GM12801 (cell line): ENCODE measurements around the gene TMPRSS4.

ENCODE experiments used
- TF ChIP-seq, protein P1 (sequence below): IDR thresholded peaks from one replicate; pipeline ENCODE4 v1.5.1; 2011; ENCODE audit warnings: control low read depth; ENCODE audit not compliant: insufficient read length; ENCODE audit errors: extremely low read depth

TMPRSS4 gene

DNA sequence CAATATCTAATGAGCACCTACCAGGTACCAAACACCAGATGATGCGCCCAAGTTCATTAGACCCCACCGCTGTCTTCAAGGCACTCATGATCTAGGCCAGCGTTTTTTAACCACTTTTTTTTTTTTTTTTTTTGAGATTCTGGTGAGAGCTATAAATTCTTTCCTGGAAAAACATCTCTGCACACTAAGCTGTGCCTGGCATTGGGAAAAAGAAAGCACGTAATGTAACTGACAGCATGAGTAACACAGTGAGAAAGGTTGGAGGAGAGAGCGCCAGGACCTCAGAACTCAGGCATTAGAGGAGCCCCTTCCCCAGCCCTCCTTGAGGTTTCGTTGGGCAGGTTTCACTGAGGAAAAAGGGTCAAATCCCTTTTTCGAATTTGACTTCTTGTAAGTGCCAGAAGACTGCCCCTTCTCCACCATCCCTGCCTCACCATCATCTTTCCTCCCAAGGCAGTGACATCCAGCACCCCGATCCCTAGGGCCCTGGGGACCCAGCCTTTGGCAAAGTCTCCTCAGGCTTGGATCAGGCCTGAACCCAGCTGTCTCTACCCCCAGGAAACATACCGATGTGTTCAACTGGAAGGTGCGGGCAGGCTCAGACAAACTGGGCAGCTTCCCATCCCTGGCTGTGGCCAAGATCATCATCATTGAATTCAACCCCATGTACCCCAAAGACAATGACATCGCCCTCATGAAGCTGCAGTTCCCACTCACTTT lies 36.0 kb downstream of the TMPRSS4 start:
- TF ChIP-seq, protein P1, sequence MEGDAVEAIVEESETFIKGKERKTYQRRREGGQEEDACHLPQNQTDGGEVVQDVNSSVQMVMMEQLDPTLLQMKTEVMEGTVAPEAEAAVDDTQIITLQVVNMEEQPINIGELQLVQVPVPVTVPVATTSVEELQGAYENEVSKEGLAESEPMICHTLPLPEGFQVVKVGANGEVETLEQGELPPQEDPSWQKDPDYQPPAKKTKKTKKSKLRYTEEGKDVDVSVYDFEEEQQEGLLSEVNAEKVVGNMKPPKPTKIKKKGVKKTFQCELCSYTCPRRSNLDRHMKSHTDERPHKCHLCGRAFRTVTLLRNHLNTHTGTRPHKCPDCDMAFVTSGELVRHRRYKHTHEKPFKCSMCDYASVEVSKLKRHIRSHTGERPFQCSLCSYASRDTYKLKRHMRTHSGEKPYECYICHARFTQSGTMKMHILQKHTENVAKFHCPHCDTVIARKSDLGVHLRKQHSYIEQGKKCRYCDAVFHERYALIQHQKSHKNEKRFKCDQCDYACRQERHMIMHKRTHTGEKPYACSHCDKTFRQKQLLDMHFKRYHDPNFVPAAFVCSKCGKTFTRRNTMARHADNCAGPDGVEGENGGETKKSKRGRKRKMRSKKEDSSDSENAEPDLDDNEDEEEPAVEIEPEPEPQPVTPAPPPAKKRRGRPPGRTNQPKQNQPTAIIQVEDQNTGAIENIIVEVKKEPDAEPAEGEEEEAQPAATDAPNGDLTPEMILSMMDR, result no peak

DNA sequence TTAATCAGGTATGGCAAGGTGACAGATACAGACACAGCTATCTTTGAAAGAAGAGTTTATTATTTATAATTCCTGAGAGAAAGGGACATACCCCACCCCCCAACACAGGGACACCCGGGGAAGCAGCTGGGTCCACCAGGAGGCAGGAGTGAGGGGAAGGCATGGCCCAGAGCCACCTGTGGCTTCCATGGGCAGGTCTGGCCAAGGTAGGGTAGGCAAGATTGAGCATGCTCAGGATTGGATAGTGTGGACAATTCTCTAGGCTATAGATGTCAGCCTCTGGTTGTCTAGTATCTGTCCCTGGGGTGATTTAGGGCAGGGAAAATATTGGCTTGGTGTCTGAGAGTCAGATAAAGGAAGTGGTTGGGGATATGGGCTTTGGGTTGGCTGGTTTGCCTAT lies 37.4 kb downstream of the TMPRSS4 start:
- TF ChIP-seq, protein P1, result no peak

DNA sequence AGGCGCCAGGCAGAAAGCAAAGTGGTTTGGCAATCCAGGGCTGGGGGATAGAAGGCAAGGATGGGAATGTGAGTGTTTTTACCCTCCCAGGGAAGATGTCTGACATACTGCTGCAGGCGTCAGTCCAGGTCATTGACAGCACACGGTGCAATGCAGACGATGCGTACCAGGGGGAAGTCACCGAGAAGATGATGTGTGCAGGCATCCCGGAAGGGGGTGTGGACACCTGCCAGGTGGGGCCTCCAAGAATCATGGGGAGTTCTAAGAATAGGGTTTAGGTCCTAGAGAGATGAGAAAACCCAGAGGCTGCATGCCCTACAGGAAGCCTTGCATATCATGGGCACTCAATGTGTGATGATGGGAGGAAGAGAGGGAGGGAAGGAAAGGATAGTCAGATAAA lies 38.2 kb downstream of the TMPRSS4 start:
- TF ChIP-seq, protein P1, result no peak

DNA sequence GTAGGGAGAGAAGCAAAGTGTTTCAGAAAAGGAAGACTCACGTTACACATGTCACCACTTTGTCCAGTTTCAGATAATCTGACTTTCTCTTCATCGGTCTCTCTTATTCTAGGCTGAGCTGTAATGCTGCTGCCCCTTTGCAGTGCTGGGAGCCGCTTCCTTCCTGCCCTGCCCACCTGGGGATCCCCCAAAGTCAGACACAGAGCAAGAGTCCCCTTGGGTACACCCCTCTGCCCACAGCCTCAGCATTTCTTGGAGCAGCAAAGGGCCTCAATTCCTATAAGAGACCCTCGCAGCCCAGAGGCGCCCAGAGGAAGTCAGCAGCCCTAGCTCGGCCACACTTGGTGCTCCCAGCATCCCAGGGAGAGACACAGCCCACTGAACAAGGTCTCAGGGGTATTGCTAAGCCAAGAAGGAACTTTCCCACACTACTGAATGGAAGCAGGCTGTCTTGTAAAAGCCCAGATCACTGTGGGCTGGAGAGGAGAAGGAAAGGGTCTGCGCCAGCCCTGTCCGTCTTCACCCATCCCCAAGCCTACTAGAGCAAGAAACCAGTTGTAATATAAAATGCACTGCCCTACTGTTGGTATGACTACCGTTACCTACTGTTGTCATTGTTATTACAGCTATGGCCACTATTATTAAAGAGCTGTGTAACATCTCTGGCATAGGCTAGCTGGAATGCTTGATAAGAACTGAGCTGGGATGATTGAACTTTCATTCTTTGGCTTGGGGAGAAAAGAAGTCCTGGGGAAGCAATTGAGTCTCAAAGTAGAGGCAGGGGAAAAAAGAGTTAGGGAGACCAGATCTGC lies 41.1 kb downstream of the TMPRSS4 start:
- TF ChIP-seq, protein P1, result no peak

DNA sequence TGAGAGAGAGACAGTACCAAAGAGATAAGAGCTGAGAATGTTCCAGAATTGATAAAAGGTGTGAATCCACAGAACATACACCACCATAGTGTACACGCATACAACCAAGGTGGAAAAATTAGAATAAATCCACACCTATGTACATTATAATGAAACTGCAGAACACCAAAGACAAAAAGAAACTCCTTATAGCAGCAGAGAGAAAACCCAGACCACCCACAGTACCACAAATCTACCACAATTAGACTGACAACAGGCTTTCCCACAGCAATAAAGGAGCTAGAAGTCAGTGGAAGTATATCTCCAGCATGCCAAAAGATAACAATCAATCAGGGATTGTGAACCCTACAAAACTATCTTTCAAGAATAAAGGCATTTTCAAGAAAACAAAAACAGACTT lies 43.9 kb downstream of the TMPRSS4 start:
- TF ChIP-seq, protein P1, result no peak

DNA sequence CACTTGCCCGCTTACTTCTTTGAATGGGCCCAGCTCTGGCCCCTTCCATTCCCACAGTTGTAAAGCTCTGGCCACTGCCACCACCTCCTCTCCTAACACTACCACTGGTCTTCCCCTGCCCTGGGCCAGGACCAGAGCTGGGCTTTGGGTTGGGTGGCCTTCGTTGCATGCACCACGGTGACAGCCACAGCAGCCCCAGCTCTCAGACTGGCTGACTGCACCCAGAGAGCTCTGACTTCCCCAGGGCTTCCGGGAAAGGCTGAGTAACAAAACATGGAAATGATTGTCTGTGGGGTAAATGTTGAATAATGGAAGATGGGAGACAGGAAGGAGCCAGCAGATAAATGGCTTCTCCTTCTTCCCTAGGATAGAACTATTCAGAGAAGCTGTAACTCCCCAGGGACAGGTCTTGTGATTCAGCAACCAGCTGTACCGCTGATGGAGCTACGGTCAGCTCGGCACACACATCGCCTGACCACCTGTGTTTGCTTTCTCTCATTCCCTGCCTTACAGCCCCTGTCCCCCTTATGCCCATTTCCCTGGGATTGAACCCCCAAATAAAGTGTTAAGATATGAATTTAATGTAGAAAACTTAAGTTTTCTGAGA lies 48.2 kb downstream of the TMPRSS4 start:
- TF ChIP-seq, protein P1, result no peak

DNA sequence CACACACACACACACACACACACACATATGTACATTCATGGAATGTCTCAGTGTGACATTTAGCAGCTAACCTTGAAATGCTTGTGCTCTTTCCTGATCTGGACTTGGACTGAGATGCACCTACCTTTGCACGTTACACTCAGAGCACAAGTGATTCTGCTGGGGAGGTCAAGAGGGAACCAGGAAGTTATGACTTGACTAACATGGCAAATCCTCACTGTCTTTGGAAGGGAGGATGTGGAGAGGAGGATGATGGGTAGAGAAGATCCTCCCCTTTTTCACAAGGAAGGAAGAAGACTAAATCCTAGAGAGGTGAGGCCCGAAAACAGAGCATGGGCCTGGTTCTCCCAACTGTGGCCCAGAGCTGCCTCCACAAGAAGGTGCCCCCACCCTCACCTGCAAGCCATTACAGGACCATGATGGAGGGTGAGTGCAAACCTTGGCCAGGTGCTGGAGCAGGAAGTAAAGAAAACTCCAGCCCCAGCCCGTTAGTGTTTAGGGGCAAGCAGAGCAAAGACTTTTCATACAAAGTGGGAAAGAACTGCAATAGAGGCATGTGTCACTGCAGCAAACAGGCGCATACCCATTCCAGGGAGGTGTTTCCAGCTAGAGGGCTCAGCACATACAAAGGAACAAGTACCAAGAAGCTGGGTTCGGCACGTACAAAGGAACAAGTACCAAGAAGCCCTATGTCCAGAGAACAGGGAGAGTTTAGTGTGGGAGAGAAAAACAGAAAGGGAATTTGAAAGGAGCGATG lies 49.4 kb downstream of the TMPRSS4 start:
- TF ChIP-seq, protein P1, result no peak
